Cardiac muscle cell (in vitro differentiated cells and primary cell): ENCODE measurements around the gene NCBP2. TPM values are rescaled to one million over a fixed set of nuclear protein-coding genes. Genes with fewer than 3 reads are reported as not detected.

Source experiments
- DNase-seq, 2 donors: peaks; one replicate each; pipeline versions ENCODE4 v3.0.0 to v3.0.0-alpha.2; 2010 to 2017; ENCODE audit warnings: low read depth in 1 of 2, low spot score in 1 of 2
- H3K27ac ChIP-seq: fragments of 200-600 bp; sonication (generic); 2 replicates; pipeline ENCODE4 v1.5.1; 2016
- H3K27me3 ChIP-seq: fragments of 200-600 bp; sonication (generic); 2 replicates; pipeline ENCODE4 v1.6.0; 2016; ENCODE audit warnings: control low read depth
- H3K36me3 ChIP-seq: fragments of 200-600 bp; sonication (generic); 2 replicates; pipeline ENCODE4 v1.5.1; 2016; ENCODE audit warnings: control low read depth
- H3K4me1 ChIP-seq: fragments of 200-600 bp; sonication (generic); 2 replicates; pipeline ENCODE4 v1.8.1; 2017; ENCODE audit warnings: low read depth, mild to moderate bottlenecking, mixed run types
- H3K4me3 ChIP-seq: fragments of 200-600 bp; sonication (generic); 2 replicates; pipeline ENCODE4 v1.5.1; 2016; ENCODE audit warnings: mild to moderate bottlenecking
- H3K9me3 ChIP-seq: fragments of 200-600 bp; sonication (generic); 2 replicates; pipeline ENCODE4 v1.5.1; 2017; ENCODE audit warnings: low read depth, mild to moderate bottlenecking, control low read depth
- CTCF ChIP-seq: IDR thresholded peaks from 2 replicates; pipeline ENCODE4 v1.5.1; 2012; ENCODE audit warnings: low read depth, mild to moderate bottlenecking, low read length
- polyA plus RNA-seq: library from polyadenylated mRNA; unstranded; fragments of >200 nt; fragmentation: Nextera tagmentation; extraction: Ambion mirVana; gene quantifications from 2 replicates; pipeline ENCODE4 v1.2.1, GENCODE V29; 2016
- total RNA-seq: library from RNA; depleted of rRNA; stranded (reverse); fragments of >200 nt; gene quantifications from 2 replicates; pipeline ENCODE4 v1.2.3, GENCODE V29; 2016

The NCBP2 gene
- total RNA-seq = 51.8 and 52.9 TPM in 2 replicates
- polyA plus RNA-seq = 98.9 and 106 TPM in 2 replicates

- peak; percentile 99 for DNase-seq
- Histone ChIP-seq H3K27me3 (no peaks in the 10 kb centered on the region), H3K4me3 (peak within 1 kb of the TSS; percentile 99), H3K4me1 (peaks cover 14% of the 10 kb centered on the region), H3K27ac (peak within 1 kb of the TSS; percentile 93), H3K9me3 (no peaks in the 10 kb centered on the region), H3K36me3 (peaks cover 12% of the 10 kb centered on the region)
- peak; percentile 61 for TF ChIP-seq CTCF
Observed at GRCh38 chr3:196942226-196942914, at the start of gene NCBP2. Gene NCBP2, minus strand, starts transcription at chr3:196942528. Its CDS starts 25 bp downstream, at chr3:196942503.

GRCh38 chr3:196991581-196992460 is 49.5 kb upstream of the NCBP2 start:
- Histone ChIP-seq H3K27me3 (no peaks in the 10 kb centered on the region), H3K36me3 (no peaks in the 10 kb centered on the region), H3K9me3 (no peaks in the 10 kb centered on the region), H3K4me3 (no peak overlapping the region), H3K4me1 (peaks cover 17% of the 10 kb centered on the region), H3K27ac (no peak overlapping the region)
- TF ChIP-seq CTCF = no peak
- DNase-seq = no peak

GRCh38 chr3:196990601-196991007 is 48.3 kb upstream of the NCBP2 start:
- TF ChIP-seq CTCF = no peak
- no peak for DNase-seq
- H3K4me1 ChIP-seq = peaks cover 17% of the 10 kb centered on the region

GRCh38 chr3:196989721-196990262 is 47.5 kb upstream of the NCBP2 start:
- no peak overlapping the region for H3K4me3 ChIP-seq
- H3K4me1 ChIP-seq = peaks cover 17% of the 10 kb centered on the region
- no peak for DNase-seq
- H3K9me3 ChIP-seq = no peaks in the 10 kb centered on the region
- no peaks in the 10 kb centered on the region for H3K36me3 ChIP-seq
- H3K27me3 ChIP-seq = no peaks in the 10 kb centered on the region
- H3K27ac ChIP-seq = no peak overlapping the region
- no peak for TF ChIP-seq CTCF

More at GRCh38 chr3:196990601-196991007, 48.3 kb upstream of the NCBP2 start:
- Histone ChIP-seq H3K36me3 (no peaks in the 10 kb centered on the region), H3K4me3 (no peak overlapping the region), H3K9me3 (no peaks in the 10 kb centered on the region), H3K27me3 (no peaks in the 10 kb centered on the region), H3K27ac (no peak overlapping the region)

- Histone ChIP-seq H3K27me3 (no peaks in the 10 kb centered on the region), H3K4me3 (no peak overlapping the region), H3K9me3 (no peaks in the 10 kb centered on the region), H3K27ac (peak overlapping the region; percentile 65), H3K4me1 (peaks cover 17% of the 10 kb centered on the region), H3K36me3 (no peaks in the 10 kb centered on the region)
- peak in 1 of 2 donors; percentile 79 for DNase-seq
- TF ChIP-seq CTCF = peak; percentile 22
Observed at GRCh38 chr3:196988241-196989029, 46.1 kb upstream of the NCBP2 start.
